Esophagus squamous epithelium (tissue), 5 donors: ENCODE results near the gene SERINC4. TPM values are rescaled to one million over a fixed set of nuclear protein-coding genes. Genes with fewer than 3 reads are reported as not detected.
"Not testable (repeated sequence)": the region's sequence is repeated elsewhere in the genome, so short reads cannot be mapped to it uniquely, and the experiment has no call there.

Source experiments
- DNase-seq: peaks from one replicate; lab custom pipeline; 2025; lab: John Stamatoyannopoulos, UW
- H3K27ac ChIP-seq, 4 donors: fragments of 200-600 bp; sonication (generic); one replicate each; pipeline ENCODE4 v1.5.1; 2016 to 2019; ENCODE audit warnings: mild to moderate bottlenecking in 1 of 4
- H3K27me3 ChIP-seq, 4 donors: fragments of 200-600 bp; sonication (generic); 1 replicate in 3 of 4; 2 replicates in 1 of 4; pipeline versions ENCODE4 v1.5.1 to v1.6.0; 2017 to 2021; ENCODE audit warnings: antibody characterized with exemption in 1 of 4
- H3K36me3 ChIP-seq, 3 donors: fragments of 200-600 bp; sonication (generic); one replicate each; pipeline ENCODE4 v1.5.1; 2016 to 2019
- H3K4me1 ChIP-seq, 3 donors: fragments of 200-600 bp; sonication (generic); one replicate each; pipeline ENCODE4 v1.5.1; 2017 to 2019
- H3K4me3 ChIP-seq, 4 donors: fragments of 200-600 bp; sonication (generic); 1 replicate in 3 of 4; 2 replicates in 1 of 4; pipeline ENCODE4 v1.5.1; 2016 to 2019; ENCODE audit warnings: mild to moderate bottlenecking in 2 of 4, moderate library complexity in 1 of 4
- H3K9me3 ChIP-seq, 3 donors: fragments of 200-600 bp; sonication (generic); one replicate each; pipeline ENCODE4 v1.5.1; 2016 to 2019
- CTCF ChIP-seq, 6 experiments: fragments of 450-650 bp in 4 of 6; fragments of 200-600 bp in 2 of 6; sonication (generic) in 2 of 6; IDR thresholded peaks; one replicate each; pipeline ENCODE4 v1.5.1; 2016 to 2019; ENCODE audit warnings: antibody characterized with exemption in 6 of 6, mild to moderate bottlenecking in 4 of 6, moderate library complexity in 4 of 6
- POLR2A ChIP-seq, 4 donors: fragments of 450-650 bp; IDR thresholded peaks; one replicate each; pipeline ENCODE4 v1.6.1; 2017; ENCODE audit warnings: antibody characterized with exemption in 4 of 4, mild to moderate bottlenecking in 4 of 4, moderate library complexity in 3 of 4
- WGBS, 2 donors: methylation state at CpG; one replicate each; pipeline ENCODE4 v1.1.5; 2018; 5-methylcytosine and 5-hydroxymethylcytosine counted together
- intact Hi-C: fragments of 100-400 bp; cut with DNase I; formaldehyde crosslinking; loops from one replicate; pipeline ENCODE4 v1.15.0; 2022
- total RNA-seq, 4 donors: library from RNA; depleted of rRNA; stranded (reverse); fragments of >200 nt; gene quantifications; one replicate each; pipeline ENCODE4 v1.1.0, GENCODE V29; 2016
- donor health status: DM: yes; HTN: yes; CAD: no.

SERINC4 gene
- total RNA-seq, result under 1 TPM in 1 of 4 donors, not detected in 3; 0.19 TPM

DNA sequence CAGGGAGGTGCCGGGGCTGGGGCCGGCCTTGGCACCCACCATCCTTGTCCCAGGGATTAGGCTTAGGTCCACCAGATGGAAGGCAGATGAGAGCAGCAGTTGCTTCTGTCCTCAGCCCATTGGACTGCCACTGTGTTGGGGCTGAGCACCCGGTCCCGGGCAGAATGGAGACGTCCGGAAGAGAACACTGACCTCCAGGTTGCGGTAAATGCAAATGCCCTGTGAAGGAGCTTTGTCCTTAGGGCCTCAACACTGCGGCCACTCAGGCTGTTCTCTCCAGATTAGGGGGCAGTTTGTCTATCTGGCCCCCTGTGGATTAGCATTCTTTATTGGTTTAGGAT is at the start of gene SERINC4:
TSS of gene SERINC4 (minus strand) at position 276 of the 341 bp plus-strand sequence. CDS start at position 42, 234 bp downstream.
- Histone ChIP-seq H3K27me3 (no peaks in the 10 kb centered on the region), H3K27ac (peak within 1 kb of the TSS; percentile 89 to 94 (median 94)), H3K36me3 (peaks cover 17 to 79% (median 18%) of the 10 kb centered on the region in 3 donors), H3K4me1 (peaks cover 25 to 68% (median 30%) of the 10 kb centered on the region in 3 donors), H3K4me3 (peak within 1 kb of the TSS; percentile 79 to 86 (median 82)), H3K9me3 (no peaks in the 10 kb centered on the region)
- 83 to 95% methylated on average over 6 of the region's 8 CpGs for WGBS, 2 donors
- TF ChIP-seq CTCF (IDR thresholded peaks at IDR 0.05) (no peak), POLR2A (IDR thresholded peaks at IDR 0.05) (no peak)
- no peak for DNase-seq
- intact Hi-C loops, result no loop called here

DNA sequence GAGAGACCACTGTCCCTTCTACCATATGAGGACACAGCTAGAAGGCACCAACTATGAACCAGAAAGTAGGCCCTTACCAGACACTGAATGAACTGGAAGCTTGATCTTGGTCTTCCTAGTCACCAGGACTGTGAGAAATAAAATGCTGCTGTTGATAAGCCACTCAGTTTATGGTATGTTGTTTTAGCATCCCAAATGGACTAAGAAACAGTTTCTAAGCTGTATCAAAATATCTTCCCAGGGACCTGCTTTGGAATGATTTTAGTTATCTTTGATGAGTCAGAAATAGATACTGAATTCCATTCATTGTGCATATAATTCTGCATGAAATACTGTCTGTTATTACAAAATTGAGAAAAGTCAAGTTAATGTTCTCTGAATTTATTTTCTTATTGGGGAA is 45.4 kb upstream of the SERINC4 start:
- Histone ChIP-seq H3K4me3 (no peak overlapping the region), H3K27me3 (no peaks in the 10 kb centered on the region), H3K27ac (no peak overlapping the region), H3K4me1 (no peaks in the 10 kb centered on the region), H3K36me3 (peaks cover 0 to 81% (median 5%) of the 10 kb centered on the region in 3 donors), H3K9me3 (no peaks in the 10 kb centered on the region)
- DNase-seq, result no peak
- intact Hi-C loops, result no loop called here
- no peak for TF ChIP-seq POLR2A (IDR thresholded peaks at IDR 0.05)
- TF ChIP-seq CTCF (IDR thresholded peaks at IDR 0.05), result no peak

DNA sequence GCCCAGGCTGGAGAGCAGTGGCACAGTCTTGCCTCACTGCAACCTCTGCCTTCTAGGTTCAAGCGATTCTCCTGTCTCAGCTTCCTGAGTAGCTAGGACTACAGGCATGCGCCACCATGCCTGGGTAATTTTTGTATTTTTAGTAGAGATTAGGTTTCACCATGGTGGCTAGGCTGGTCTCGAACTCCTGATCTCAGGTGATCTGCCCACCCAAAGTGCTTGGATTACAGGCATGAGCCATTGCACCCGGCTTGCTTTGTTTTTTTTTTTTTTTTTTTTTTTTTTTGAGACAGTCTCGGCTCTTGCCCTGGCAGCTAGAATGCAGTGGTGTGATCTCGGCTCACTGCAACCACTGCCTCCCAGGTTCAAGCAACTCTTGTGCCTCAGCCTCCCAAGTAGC is 32.5 kb upstream of the SERINC4 start:
- WGBS, 2 donors, result 76 to 93% methylated on average over 4 to 5 of the region's 6 CpGs
- H3K27ac ChIP-seq, intact Hi-C loops, H3K9me3 ChIP-seq, DNase-seq, H3K27me3 ChIP-seq, H3K4me3 ChIP-seq: not testable (repeated sequence)
- H3K4me1 ChIP-seq, result peaks cover 3 to 18% (median 7%) of the 10 kb centered on the region in 3 donors
- peaks cover 0 to 33% (median 0%) of the 10 kb centered on the region in 3 donors for H3K36me3 ChIP-seq

- Histone ChIP-seq H3K36me3 (peaks cover 0 to 26% (median 0%) of the 10 kb centered on the region in 3 donors), H3K4me1 (peaks cover 3 to 27% (median 10%) of the 10 kb centered on the region in 3 donors)
- H3K4me3 ChIP-seq, intact Hi-C loops, H3K9me3 ChIP-seq, DNase-seq, H3K27me3 ChIP-seq, H3K27ac ChIP-seq: not testable (repeated sequence)
- WGBS, 2 donors, result 81 to 85% methylated on average over 14 of the region's 14 CpGs
Measured at GRCh38 chr15:43831519-43832052, 31.6 kb upstream of the SERINC4 start.

GRCh38 chr15:43830691-43831275 is 30.8 kb upstream of the SERINC4 start:
- intact Hi-C loops, H3K4me3 ChIP-seq: not testable (repeated sequence)
- 86 to 95% methylated on average over 7 to 9 of the region's 9 CpGs for WGBS, 2 donors

DNA sequence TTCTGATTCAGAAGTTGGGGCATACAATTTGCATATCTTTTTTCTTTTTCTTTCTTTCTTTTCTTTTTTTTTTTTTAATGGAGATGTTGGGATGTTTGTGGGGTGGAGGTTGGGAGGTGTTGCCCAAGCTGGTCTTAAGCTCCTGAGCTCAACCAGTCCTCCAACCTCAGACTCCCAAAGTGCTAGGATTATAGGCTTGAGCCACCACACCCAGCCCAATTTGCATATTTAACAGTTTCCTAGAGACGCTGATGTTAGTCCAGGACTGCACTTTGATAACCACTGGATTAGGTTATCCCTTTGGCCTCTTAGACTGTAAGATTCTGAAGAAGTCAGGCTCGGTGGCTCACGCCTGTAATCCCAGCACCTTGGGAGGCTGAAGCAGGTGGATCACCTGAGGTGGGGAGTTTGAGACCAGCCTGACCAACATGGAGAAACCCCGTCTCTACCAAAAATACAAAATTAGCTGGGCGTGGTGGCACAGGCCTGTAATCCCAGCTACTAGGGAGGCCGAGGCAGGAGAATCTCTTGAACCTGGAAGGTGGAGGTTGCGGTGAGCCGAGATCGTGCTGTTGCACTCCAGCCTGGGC is 30.0 kb upstream of the SERINC4 start:
- H3K4me3 ChIP-seq, intact Hi-C loops, H3K9me3 ChIP-seq, H3K27ac ChIP-seq, H3K27me3 ChIP-seq, DNase-seq: not testable (repeated sequence)
- WGBS, 2 donors, result 88 to 91% methylated on average over 7 to 8 of the region's 9 CpGs
- Histone ChIP-seq H3K4me1 (peaks cover 10 to 40% (median 17%) of the 10 kb centered on the region in 3 donors), H3K36me3 (peaks cover 0 to 10% (median 0%) of the 10 kb centered on the region in 3 donors)

More at GRCh38 chr15:43830691-43831275, 30.8 kb upstream of the SERINC4 start:
- DNase-seq, H3K9me3 ChIP-seq, H3K27ac ChIP-seq, H3K27me3 ChIP-seq: not testable (repeated sequence)
- Histone ChIP-seq H3K4me1 (peaks cover 9 to 35% (median 17%) of the 10 kb centered on the region in 3 donors), H3K36me3 (peaks cover 0 to 18% (median 0%) of the 10 kb centered on the region in 3 donors)

- H3K9me3 ChIP-seq, result no peaks in the 10 kb centered on the region
- H3K4me1 ChIP-seq, result peaks cover 20 to 53% (median 23%) of the 10 kb centered on the region in 3 donors
- H3K4me3 ChIP-seq, result peak overlapping the region; percentile 45 to 83 (median 60)
- WGBS, 2 donors, result 37 to 40% methylated on average over 6 of the region's 6 CpGs
- DNase-seq, result no peak
- H3K27ac ChIP-seq, result peak overlapping the region in 3 of 4 donors; percentile 78 to 87 (median 84)
- H3K27me3 ChIP-seq, result no peaks in the 10 kb centered on the region
- H3K36me3 ChIP-seq, result no peaks in the 10 kb centered on the region
- no peak for TF ChIP-seq POLR2A (IDR thresholded peaks at IDR 0.05)
- TF ChIP-seq CTCF (IDR thresholded peaks at IDR 0.05), result no peak
- intact Hi-C loops, result no loop called here
Measured at GRCh38 chr15:43828061-43828657, 28.1 kb upstream of the SERINC4 start.
